ENCODE results near the gene DAZAP1. TPM values are rescaled to one million over a fixed set of nuclear protein-coding genes. Genes with fewer than 3 reads are reported as not detected.

The DAZAP1 gene
- total RNA-seq, 2 experiments from 2014 or later = 128 to 133 TPM

GRCh38 chr19:1427221-1427920, 20.0 kb downstream of the DAZAP1 start:
- H3K27ac ChIP-seq (ENCODE audit: low read depth in 1 of 2, low read length in 2 of 2) = no peak overlapping the region
- CTCF ChIA-PET = no interaction called here
- Mint-ChIP-seq H3K4me1 (ENCODE audit: low read depth) (peaks cover 4% of the 10 kb centered on the region), H3K27me3 (no peaks in the 10 kb centered on the region), H3K27ac (no peak overlapping the region), H3K36me3 (ENCODE audit: low read depth) (peaks cover 68% of the 10 kb centered on the region), H3K4me3 (no peak overlapping the region), H3K9me3 (no peaks in the 10 kb centered on the region)
- peaks cover 83% of the 10 kb centered on the region for H3K36me3 ChIP-seq (ENCODE audit: insufficient read depth, low read length)
- POLR2A ChIA-PET = no interaction called here
- intact Hi-C loops (cut with DNase I, micrococcal nuclease) = no loop called here
- no peaks in the 10 kb centered on the region for H3K4me1 ChIP-seq (ENCODE audit: insufficient read depth, low read length)
- no peaks in the 10 kb centered on the region for H3K27me3 ChIP-seq (ENCODE audit: control insufficient read depth in 1 of 2, insufficient read depth in 2 of 2, low read length in 2 of 2)
- no peak for ATAC-seq (ENCODE audit: poor library complexity)
- TF ChIP-seq CTCF (IDR thresholded peaks at IDR 0.05) = no peak
- H3K9me3 ChIP-seq (ENCODE audit: control insufficient read depth in 1 of 2, insufficient read depth in 1 of 2, low read length in 2 of 2) = no peaks in the 10 kb centered on the region
- no peak overlapping the region for H3K4me3 ChIP-seq (ENCODE audit: low read length)
- DNase-seq = no peak

GRCh38 chr19:1428738-1429391, 21.5 kb downstream of the DAZAP1 start:
- no peak for TF ChIP-seq CTCF (IDR thresholded peaks at IDR 0.05)
- Mint-ChIP-seq H3K36me3 (ENCODE audit: low read depth) (peaks cover 59% of the 10 kb centered on the region), H3K4me3 (no peak overlapping the region), H3K4me1 (ENCODE audit: low read depth) (no peaks in the 10 kb centered on the region), H3K27me3 (no peaks in the 10 kb centered on the region), H3K9me3 (no peaks in the 10 kb centered on the region), H3K27ac (no peak overlapping the region)
- Histone ChIP-seq H3K27ac (ENCODE audit: low read depth in 1 of 2, low read length in 2 of 2) (no peak overlapping the region), H3K9me3 (ENCODE audit: control insufficient read depth in 1 of 2, insufficient read depth in 1 of 2, low read length in 2 of 2) (no peaks in the 10 kb centered on the region), H3K36me3 (ENCODE audit: insufficient read depth, low read length) (peaks cover 84% of the 10 kb centered on the region), H3K4me1 (ENCODE audit: insufficient read depth, low read length) (no peaks in the 10 kb centered on the region), H3K27me3 (ENCODE audit: control insufficient read depth in 1 of 2, insufficient read depth in 2 of 2, low read length in 2 of 2) (no peaks in the 10 kb centered on the region), H3K4me3 (ENCODE audit: low read length) (no peak overlapping the region)
- POLR2A ChIA-PET = interaction anchor here (1.1 kb wide), 1 partner anchor 16 kb away, joined by 3 read pairs; no protein-coding TSS in a partner anchor
- intact Hi-C loops (cut with DNase I, micrococcal nuclease) = no loop called here
- ATAC-seq (ENCODE audit: poor library complexity) (no peak), DNase-seq (no peak)
- CTCF ChIA-PET = no interaction called here

- ATAC-seq (ENCODE audit: poor library complexity) (no peak), DNase-seq (no peak)
- CTCF ChIA-PET = no interaction called here
- no peaks in the 10 kb centered on the region for H3K4me1 Mint-ChIP-seq (ENCODE audit: low read depth)
- H3K27ac Mint-ChIP-seq = no peak overlapping the region
- no peak for TF ChIP-seq CTCF (IDR thresholded peaks at IDR 0.05)
- no peak overlapping the region for H3K4me3 Mint-ChIP-seq
- H3K9me3 Mint-ChIP-seq = no peaks in the 10 kb centered on the region
- intact Hi-C loops (cut with DNase I, micrococcal nuclease) = no loop called here
- no peaks in the 10 kb centered on the region for H3K4me1 ChIP-seq (ENCODE audit: insufficient read depth, low read length)
- H3K9me3 ChIP-seq (ENCODE audit: control insufficient read depth in 1 of 2, insufficient read depth in 1 of 2, low read length in 2 of 2) = no peaks in the 10 kb centered on the region
- H3K27me3 ChIP-seq (ENCODE audit: control insufficient read depth in 1 of 2, insufficient read depth in 2 of 2, low read length in 2 of 2) = no peaks in the 10 kb centered on the region
- POLR2A ChIA-PET = no interaction called here
- no peak overlapping the region for H3K27ac ChIP-seq (ENCODE audit: low read depth in 1 of 2, low read length in 2 of 2)
- H3K4me3 ChIP-seq (ENCODE audit: low read length) = no peak overlapping the region
- H3K27me3 Mint-ChIP-seq = no peaks in the 10 kb centered on the region
- peaks cover 85% of the 10 kb centered on the region for H3K36me3 ChIP-seq (ENCODE audit: insufficient read depth, low read length)
- H3K36me3 Mint-ChIP-seq (ENCODE audit: low read depth) = peaks cover 54% of the 10 kb centered on the region
Observed at GRCh38 chr19:1429750-1430149, 22.4 kb downstream of the DAZAP1 start.

All from CD4-positive, alpha-beta T cell (primary cell).